ENCODE data around the gene NSUN3.

GRCh38 chr3:94121161-94121560 lies 58.3 kb downstream of the NSUN3 start:
- TF ChIP-seq POLR2AphosphoS5 (IDR thresholded peaks at IDR 0.05) (no peak), POLR2A (IDR thresholded peaks at IDR 0.05; ENCODE audit: low read depth) (no peak)
